ENCODE measurements around the gene TRIML2. TPM values are rescaled to one million over a fixed set of nuclear protein-coding genes. Genes with fewer than 3 reads are reported as not detected.

TRIML2 gene
- total RNA-seq, 1 donor from 2014 or later, result not detected

DNA sequence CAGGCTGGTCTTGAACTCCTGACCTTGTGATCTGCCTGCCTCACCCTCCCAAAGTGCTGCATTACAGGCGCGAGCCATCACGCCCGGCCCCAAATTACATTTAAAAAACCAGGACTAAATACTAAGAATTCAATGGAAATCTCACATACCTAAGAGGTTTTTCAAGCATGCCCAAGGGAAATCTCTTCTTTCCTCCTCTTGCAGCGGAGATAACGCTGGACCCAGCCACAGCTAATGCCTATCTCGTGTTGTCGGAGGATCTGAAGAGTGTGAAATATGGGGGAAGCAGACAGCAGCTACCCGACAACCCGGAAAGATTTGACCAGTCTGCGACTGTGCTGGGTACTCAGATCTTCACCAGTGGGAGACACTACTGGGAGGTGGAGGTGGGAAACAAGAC is 37.2 kb upstream of the TRIML2 start:
- TF ChIP-seq, protein P1, sequence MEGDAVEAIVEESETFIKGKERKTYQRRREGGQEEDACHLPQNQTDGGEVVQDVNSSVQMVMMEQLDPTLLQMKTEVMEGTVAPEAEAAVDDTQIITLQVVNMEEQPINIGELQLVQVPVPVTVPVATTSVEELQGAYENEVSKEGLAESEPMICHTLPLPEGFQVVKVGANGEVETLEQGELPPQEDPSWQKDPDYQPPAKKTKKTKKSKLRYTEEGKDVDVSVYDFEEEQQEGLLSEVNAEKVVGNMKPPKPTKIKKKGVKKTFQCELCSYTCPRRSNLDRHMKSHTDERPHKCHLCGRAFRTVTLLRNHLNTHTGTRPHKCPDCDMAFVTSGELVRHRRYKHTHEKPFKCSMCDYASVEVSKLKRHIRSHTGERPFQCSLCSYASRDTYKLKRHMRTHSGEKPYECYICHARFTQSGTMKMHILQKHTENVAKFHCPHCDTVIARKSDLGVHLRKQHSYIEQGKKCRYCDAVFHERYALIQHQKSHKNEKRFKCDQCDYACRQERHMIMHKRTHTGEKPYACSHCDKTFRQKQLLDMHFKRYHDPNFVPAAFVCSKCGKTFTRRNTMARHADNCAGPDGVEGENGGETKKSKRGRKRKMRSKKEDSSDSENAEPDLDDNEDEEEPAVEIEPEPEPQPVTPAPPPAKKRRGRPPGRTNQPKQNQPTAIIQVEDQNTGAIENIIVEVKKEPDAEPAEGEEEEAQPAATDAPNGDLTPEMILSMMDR (IDR thresholded peaks at IDR 0.05; ENCODE audit: unreplicated experiment), result no peak
- Mint-ChIP-seq H3K27me3 (ENCODE audit: low read depth) (no peaks in the 10 kb centered on the region), H3K4me1 (peaks cover 6% of the 10 kb centered on the region), H3K27ac (no peak overlapping the region), H3K4me3 (no peak overlapping the region), H3K9me3 (no peaks in the 10 kb centered on the region), H3K36me3 (no peaks in the 10 kb centered on the region)
- DNase-seq (ENCODE audit: low spot score in 2 of 2, unreplicated experiment in 2 of 2), result no peak

DNA sequence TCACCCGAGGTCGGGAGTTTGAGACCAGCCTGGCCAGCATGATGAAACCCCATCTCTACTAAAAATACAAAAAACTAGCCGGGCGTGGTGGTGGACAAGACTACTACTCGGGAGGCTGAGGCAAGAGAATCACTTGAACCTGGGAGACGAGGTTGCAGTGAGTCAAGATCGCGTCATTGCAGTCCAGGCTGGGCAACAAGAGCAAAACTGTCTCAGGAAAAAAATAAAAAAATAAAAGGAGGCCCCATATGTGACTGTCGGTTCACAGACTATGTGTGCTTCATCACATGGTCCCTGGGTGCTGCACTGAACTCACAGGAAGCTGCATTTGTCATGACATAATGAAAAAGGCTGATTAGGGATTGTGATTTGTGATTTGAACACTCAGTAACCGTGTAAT is 36.2 kb upstream of the TRIML2 start:
- H3K4me3 Mint-ChIP-seq, result no peak overlapping the region
- peaks cover 6% of the 10 kb centered on the region for H3K4me1 Mint-ChIP-seq
- no peak overlapping the region for H3K27ac Mint-ChIP-seq
- H3K36me3 Mint-ChIP-seq, result no peaks in the 10 kb centered on the region
- TF ChIP-seq, protein P1 (IDR thresholded peaks at IDR 0.05; ENCODE audit: unreplicated experiment), result no peak
- DNase-seq (ENCODE audit: low spot score in 2 of 2, unreplicated experiment in 2 of 2), result no peak
- H3K27me3 Mint-ChIP-seq (ENCODE audit: low read depth), result no peaks in the 10 kb centered on the region
- H3K9me3 Mint-ChIP-seq, result no peaks in the 10 kb centered on the region

DNA sequence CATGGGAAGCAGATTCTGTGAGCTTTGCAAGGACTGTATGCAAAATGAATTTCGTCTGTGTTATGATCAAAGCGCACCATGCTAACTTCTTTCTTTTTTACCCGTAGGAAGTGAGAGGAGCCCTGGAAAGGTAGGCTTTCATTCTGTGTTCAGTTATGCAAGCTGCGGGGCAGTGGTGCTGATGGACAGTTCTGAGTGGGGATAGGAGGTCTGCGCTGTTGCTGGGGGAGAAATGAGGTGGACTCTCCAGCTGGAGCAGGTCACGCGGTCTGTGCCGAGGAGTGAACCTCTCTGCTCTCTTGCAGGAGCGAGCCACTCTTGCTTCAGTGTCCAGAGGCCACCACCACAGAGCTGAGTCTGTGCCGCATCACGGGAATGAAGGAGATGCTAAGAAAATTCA is 34.3 kb upstream of the TRIML2 start:
- no peaks in the 10 kb centered on the region for H3K9me3 Mint-ChIP-seq
- DNase-seq (ENCODE audit: low spot score in 2 of 2, unreplicated experiment in 2 of 2), result peak in 1 of 2 experiments; percentile 44
- H3K4me1 Mint-ChIP-seq, result peaks cover 6% of the 10 kb centered on the region
- no peak overlapping the region for H3K4me3 Mint-ChIP-seq
- no peak overlapping the region for H3K27ac Mint-ChIP-seq
- H3K36me3 Mint-ChIP-seq, result no peaks in the 10 kb centered on the region
- H3K27me3 Mint-ChIP-seq (ENCODE audit: low read depth), result no peaks in the 10 kb centered on the region
- TF ChIP-seq, protein P1 (IDR thresholded peaks at IDR 0.05; ENCODE audit: unreplicated experiment), result no peak

DNA sequence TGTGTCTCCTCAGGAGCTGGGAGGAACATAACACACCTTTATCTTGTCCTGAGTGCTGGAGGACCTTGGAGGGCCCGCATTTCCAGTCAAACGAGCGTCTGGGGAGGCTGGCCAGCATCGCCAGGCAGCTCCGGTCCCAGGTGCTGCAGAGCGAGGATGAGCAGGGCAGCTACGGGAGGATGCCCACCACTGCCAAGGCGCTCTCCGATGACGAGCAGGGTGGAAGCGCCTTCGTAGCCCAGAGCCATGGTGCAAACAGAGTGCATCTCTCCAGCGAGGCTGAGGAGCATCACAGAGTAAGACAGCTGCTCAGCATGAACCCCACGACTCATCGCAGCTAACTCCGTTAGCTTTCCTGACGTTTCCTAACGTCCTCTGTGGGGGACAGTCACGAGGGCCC is 30.3 kb upstream of the TRIML2 start:
- no peaks in the 10 kb centered on the region for H3K36me3 Mint-ChIP-seq
- no peak overlapping the region for H3K4me3 Mint-ChIP-seq
- H3K27me3 Mint-ChIP-seq (ENCODE audit: low read depth), result no peaks in the 10 kb centered on the region
- no peak overlapping the region for H3K27ac Mint-ChIP-seq
- no peak for DNase-seq (ENCODE audit: low spot score in 2 of 2, unreplicated experiment in 2 of 2)
- no peaks in the 10 kb centered on the region for H3K9me3 Mint-ChIP-seq
- H3K4me1 Mint-ChIP-seq, result peaks cover 13% of the 10 kb centered on the region
- TF ChIP-seq, protein P1 (IDR thresholded peaks at IDR 0.05; ENCODE audit: unreplicated experiment), result no peak

DNA sequence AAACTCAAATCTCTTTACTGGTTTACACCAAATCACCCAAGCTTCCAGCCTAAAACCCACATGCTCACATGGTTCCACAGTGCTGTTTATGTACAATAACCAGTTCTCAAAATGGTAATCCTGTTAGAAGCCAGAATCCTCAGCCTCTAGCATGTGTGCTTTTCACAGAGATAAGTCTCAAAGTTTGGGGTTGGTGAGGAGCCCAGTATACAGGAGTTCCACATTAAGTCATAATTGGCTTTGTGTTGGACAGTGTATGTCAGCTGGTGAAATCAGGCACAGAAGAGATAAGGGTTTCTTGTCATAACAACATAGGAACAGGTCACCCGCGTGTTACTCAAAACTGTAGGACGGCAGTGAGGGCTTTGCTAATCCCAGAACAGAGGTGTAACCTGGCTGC is 29.7 kb upstream of the TRIML2 start, which contains the start of gene TRIML1:
Gene TRIML1, plus strand, starts transcription at position 301 of the 400 bp plus-strand sequence. CDS start 118 bp downstream, outside the sequence.
- H3K4me1 Mint-ChIP-seq, result peaks cover 13% of the 10 kb centered on the region
- H3K4me3 Mint-ChIP-seq, result no peak within 1 kb of the TSS
- TF ChIP-seq, protein P1 (IDR thresholded peaks at IDR 0.05; ENCODE audit: unreplicated experiment), result no peak
- no peaks in the 10 kb centered on the region for H3K9me3 Mint-ChIP-seq
- H3K27ac Mint-ChIP-seq, result peak within 1 kb of the TSS; percentile 45
- no peaks in the 10 kb centered on the region for H3K27me3 Mint-ChIP-seq (ENCODE audit: low read depth)
- DNase-seq (ENCODE audit: low spot score in 2 of 2, unreplicated experiment in 2 of 2), result no peak
- H3K36me3 Mint-ChIP-seq, result no peaks in the 10 kb centered on the region

DNA sequence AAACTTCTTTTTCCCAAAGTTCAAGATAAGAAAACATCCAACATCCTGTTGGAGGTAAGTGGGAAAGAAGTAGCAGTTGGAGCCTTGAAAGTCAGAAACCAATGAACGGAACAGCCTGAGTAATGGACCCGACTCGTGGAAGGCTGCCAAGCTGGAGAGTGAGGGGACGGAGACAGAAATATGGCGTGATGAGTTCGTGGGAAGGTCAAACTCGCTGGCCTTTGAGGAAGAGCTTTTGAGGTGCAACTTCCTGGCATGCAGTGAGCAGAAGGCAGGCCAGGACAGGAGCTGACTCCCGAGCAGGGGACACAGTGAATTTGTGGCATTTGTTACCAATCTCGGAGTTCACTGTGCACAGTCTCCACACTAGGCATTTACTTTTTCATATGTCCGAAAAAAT is 28.8 kb upstream of the TRIML2 start:
- Mint-ChIP-seq H3K4me1 (peaks cover 7% of the 10 kb centered on the region), H3K9me3 (no peaks in the 10 kb centered on the region), H3K27me3 (ENCODE audit: low read depth) (no peaks in the 10 kb centered on the region), H3K27ac (peak overlapping the region; percentile 45), H3K36me3 (no peaks in the 10 kb centered on the region), H3K4me3 (no peak overlapping the region)
- no peak for DNase-seq (ENCODE audit: low spot score in 2 of 2, unreplicated experiment in 2 of 2)
- TF ChIP-seq, protein P1 (IDR thresholded peaks at IDR 0.05; ENCODE audit: unreplicated experiment), result no peak
